Stimulated activated CD4-positive, alpha-beta T cell treated with anti-CD3 and anti-CD28 coated beads, Interleukin-1b, Interleukin-23, amount 100 ng/mL, for 24 hours (primary cell): ENCODE data around the gene SCAP.
A peak's percentile ranks its signal among the peaks of the same experiment; 100 is the strongest.
"Not testable (repeated sequence)": the region's sequence is repeated elsewhere in the genome, so short reads cannot be mapped to it uniquely, and the experiment has no call there.

ENCODE experiments used
- DNase-seq, 4 experiments: peaks; one replicate each; pipeline ENCODE4 v3.0.0-alpha.2; 2020; ENCODE audit warnings: low read depth in 4 of 4, low spot score in 1 of 4

The SCAP gene

GRCh38 chr3:47475570-47476329 is at the start of gene SCAP:
SCAP (minus strand) TSS chr3:47475941; CDS start chr3:47442993, 32,948 bp downstream.
- peak; percentile 93 to 97 (median 94) for DNase-seq

GRCh38 chr3:47523310-47524073 is 47.8 kb upstream of the SCAP start:
- DNase-seq: no peak

GRCh38 chr3:47522082-47522987 is 46.6 kb upstream of the SCAP start:
- DNase-seq: peak; percentile 45 to 59 (median 53)

GRCh38 chr3:47520756-47521155 is 45.0 kb upstream of the SCAP start:
- no peak for DNase-seq

GRCh38 chr3:47517937-47518336 is 42.2 kb upstream of the SCAP start:
- DNase-seq: no peak

DNA sequence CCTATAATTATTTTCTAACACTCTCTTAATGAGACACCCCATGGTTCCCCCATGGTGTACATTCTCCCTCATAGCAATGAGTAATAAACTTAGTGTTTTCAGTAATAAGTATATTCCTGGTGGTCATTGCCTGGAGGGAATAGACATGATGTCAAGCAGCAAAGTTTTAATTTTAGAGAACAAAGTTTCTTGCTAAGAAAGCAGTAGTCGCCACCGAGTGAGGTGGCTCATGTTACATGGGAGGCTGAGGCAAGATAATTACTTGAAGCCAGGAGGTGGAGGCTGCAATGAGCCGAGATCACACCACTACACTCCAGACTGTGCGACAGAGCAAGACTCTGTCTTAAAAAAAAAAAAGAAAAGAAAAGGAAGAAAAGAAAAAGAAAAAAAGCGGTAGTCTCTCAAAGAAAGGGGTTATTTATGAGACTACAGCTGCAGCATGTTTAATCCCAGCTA is 40.2 kb upstream of the SCAP start:
- no peak for DNase-seq

DNA sequence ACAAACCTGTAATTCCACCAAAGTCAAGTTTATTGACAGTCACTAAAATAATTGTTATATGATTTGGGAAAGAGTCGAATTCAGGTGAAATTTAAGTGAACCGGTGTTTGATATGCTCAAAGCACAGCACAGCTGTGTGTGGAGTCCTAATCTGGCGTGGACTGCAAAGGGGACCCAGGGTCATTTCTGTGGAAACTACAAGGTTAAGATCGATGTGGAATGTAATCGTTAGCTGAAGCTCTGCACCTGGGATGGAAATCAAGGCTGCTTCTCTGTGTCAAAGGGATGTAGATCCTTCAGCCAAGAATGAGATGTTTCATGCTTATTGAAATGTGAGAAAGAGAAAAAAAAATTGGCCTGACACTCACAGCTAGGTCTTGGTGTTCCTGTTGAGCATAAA is 39.4 kb upstream of the SCAP start:
- no peak for DNase-seq

- DNase-seq: peak; percentile 91 to 97 (median 94)
Observed at GRCh38 chr3:47513125-47513929, 37.6 kb upstream of the SCAP start, which contains the start of gene ELP6. ELP6 (minus strand) TSS chr3:47513712; CDS start chr3:47513590, 122 bp downstream.

- peak in 2 of 4 experiments; percentile 5 to 9 for DNase-seq
Observed at GRCh38 chr3:47512416-47513124, 36.8 kb upstream of the SCAP start.

DNA sequence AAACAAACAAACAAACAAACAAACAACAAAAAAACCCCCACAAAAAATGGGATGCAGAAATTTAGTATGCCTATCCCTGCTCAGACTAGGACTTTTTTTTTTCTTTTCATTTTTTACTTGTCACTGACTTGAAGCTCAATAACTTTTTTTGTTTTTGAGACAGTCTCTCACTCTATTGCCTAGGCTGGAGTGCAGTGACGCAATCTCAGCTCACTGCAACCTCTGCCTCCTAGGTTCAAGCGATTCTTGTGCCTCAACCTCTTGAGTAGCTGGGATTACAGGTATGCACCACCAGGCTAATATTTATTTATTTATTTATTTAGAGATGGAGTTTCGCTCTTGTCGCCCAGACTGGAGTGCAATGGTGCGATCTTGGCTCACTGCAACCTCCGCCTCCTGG is 29.5 kb upstream of the SCAP start:
- DNase-seq: not testable (repeated sequence)

DNA sequence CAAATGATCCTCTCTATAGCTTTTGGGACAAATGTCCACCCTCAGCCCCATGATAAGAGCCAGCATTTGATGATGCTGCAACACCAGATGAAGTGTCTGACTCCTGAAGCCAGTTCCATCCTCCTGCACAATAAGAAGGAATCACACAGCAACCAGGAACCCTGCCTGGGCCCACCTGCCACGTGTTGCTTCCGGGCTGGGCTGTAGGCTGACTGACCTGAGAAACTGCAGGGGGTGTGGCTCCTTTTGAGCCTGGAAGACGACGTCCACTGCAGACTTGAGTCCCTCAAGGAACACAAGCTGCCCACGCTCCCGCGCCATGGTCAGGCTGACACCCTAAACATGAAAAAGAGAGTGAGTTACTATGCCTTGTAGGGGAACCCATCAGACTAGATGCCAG is 28.4 kb upstream of the SCAP start:
- no peak for DNase-seq

GRCh38 chr3:47503033-47503432 is 27.3 kb upstream of the SCAP start:
- DNase-seq: no peak

DNA sequence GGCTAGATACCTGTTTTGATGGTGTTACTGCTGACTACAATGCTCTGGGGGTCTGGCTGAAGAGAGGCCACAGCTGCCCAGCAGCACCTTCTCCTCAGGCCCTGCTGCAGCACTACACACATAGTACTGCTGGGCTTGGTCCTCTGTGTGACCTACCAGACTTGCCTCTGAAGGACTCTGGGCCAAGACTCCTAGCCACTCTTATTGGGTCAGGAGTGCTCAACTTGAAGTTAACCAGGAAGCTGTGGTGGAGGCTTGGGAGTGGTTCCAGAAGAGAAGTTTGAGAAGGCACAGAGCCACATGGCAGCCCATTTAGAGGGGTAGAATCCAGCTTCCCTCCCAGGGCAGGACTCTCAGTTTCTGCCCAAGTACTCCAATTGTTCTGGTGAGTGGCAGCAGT is 21.2 kb upstream of the SCAP start:
- DNase-seq: no peak

- DNase-seq: no peak
Observed at GRCh38 chr3:47495886-47496285, 20.1 kb upstream of the SCAP start.

DNA sequence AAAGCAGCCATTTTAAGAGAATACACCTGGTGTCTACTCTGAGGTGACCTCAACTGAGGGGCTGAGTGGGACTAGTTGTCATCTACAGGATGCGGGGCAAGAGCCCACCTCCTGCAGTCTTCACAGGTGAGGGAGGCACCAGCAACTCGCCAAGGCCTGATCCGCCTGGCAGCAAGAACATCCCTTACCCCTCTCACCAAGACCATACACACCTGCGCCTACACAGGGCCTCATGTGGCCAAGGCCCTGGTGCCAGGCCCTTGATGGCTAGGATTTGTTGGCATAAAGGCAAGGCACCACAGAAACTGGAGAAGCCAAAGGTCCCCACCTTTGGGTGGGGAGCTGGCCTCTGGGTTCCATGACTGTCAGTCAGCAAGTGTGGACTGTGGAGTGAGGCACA is 19.4 kb upstream of the SCAP start:
- no peak for DNase-seq

- DNase-seq: no peak
Observed at GRCh38 chr3:47491777-47492176, 16.0 kb upstream of the SCAP start.

DNA sequence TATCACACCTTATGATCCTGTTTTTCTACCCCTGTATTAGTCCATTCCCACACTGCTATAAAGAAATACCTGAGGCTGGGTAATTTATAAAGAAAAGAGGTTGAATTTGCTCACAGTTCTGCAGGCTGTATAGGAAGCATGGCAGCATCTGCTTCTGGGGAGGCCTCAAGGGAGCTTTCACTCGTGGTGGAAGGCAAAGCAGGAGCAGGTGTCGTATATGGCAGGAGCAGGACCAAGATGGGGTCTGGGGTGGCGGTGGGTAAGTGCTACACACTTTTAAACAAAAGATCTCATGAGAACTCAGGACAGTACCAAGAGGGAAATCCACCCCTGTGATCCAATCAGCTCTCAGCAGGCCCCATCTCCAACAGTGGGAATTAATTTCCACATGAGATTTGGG is 15.4 kb upstream of the SCAP start:
- no peak for DNase-seq

GRCh38 chr3:47487265-47487664 is 11.5 kb upstream of the SCAP start:
- DNase-seq: no peak

GRCh38 chr3:47485812-47486211 is 10.1 kb upstream of the SCAP start:
- no peak for DNase-seq

GRCh38 chr3:47482366-47482765 is 6.6 kb upstream of the SCAP start:
- no peak for DNase-seq
